Stomach (tissue), 9 donors: ENCODE results near the gene KCNK5. TPM values are rescaled to one million over a fixed set of nuclear protein-coding genes. Genes with fewer than 3 reads are reported as not detected.

ENCODE experiments used
- DNase-seq, 2 donors: peaks; one replicate each; pipeline versions ENCODE4 v3.0.0 to v3.0.0-alpha.2; 2013 to 2019
- H3K27ac ChIP-seq, 5 donors: fragments of 200-600 bp in 4 of 5; sonication (generic) in 4 of 5; one replicate each; pipeline ENCODE4 v1.5.1; 2013 to 2019; ENCODE audit warnings: mild to moderate bottlenecking in 1 of 5, moderate library complexity in 1 of 5
- H3K27me3 ChIP-seq, 3 donors: fragments of 200-600 bp; sonication (generic); one replicate each; pipeline ENCODE4 v1.5.1; 2017 to 2019; ENCODE audit warnings: mixed run types in 1 of 3
- H3K36me3 ChIP-seq, 4 donors: fragments of 200-600 bp; sonication (generic); 1 replicate in 3 of 4; 2 replicates in 1 of 4; pipeline ENCODE4 v1.5.1; 2016 to 2019
- H3K4me1 ChIP-seq, 4 donors: fragments of 200-600 bp; sonication (generic); one replicate each; pipeline ENCODE4 v1.5.1; 2016 to 2019
- H3K4me3 ChIP-seq, 4 donors: fragments of 200-600 bp; sonication (generic) in 3 of 4; one replicate each; pipeline ENCODE4 v1.5.1; 2016 to 2019; ENCODE audit warnings: mild to moderate bottlenecking in 1 of 4
- H3K9me3 ChIP-seq, 4 donors: fragments of 200-600 bp; sonication (generic); one replicate each; pipeline ENCODE4 v1.5.1; 2016 to 2019
- CTCF ChIP-seq, 7 experiments: fragments of 450-650 bp in 4 of 7; fragments of 200-600 bp in 3 of 7; sonication (generic) in 3 of 7; IDR thresholded peaks; one replicate each; pipeline ENCODE4 v1.5.1; 2016 to 2019; ENCODE audit warnings: antibody characterized with exemption in 7 of 7, control low read depth in 2 of 7, mild to moderate bottlenecking in 1 of 7
- EP300 ChIP-seq: sonication (generic); formaldehyde crosslinking; IDR thresholded peaks from one replicate; pipeline ENCODE4 v1.6.1; 2017; ENCODE audit warnings: antibody characterized with exemption
- POLR2A ChIP-seq, 4 donors: fragments of 450-650 bp; IDR thresholded peaks; one replicate each; pipeline ENCODE4 v1.6.1; 2016; ENCODE audit warnings: antibody characterized with exemption in 4 of 4, control low read depth in 2 of 4, mild to moderate bottlenecking in 1 of 4, moderate library complexity in 1 of 4
- POLR2AphosphoS5 ChIP-seq, 3 donors: sonication (generic); formaldehyde crosslinking; IDR thresholded peaks; one replicate each; pipeline ENCODE4 v1.6.1; 2016; ENCODE audit warnings: antibody characterized with exemption in 3 of 3
- WGBS, 5 donors: extraction: QIAGEN DNeasy Blood & Tissue Kit in 3 of 5; methylation state at CpG; one replicate each; pipeline versions ENCODE4 v1.1.5 to v1.1.7; 2013 to 2018; 5-methylcytosine and 5-hydroxymethylcytosine counted together
- intact Hi-C: fragments of 100-400 bp; cut with DNase I; formaldehyde crosslinking; loops from one replicate; pipeline ENCODE4 v1.15.1; 2023; ENCODE audit warnings: low total_unique reads
- polyA plus RNA-seq, 3 donors: library from polyadenylated mRNA; stranded (reverse); fragments of 200-250 nt; gene quantifications; one replicate each; pipeline ENCODE4 v1.2.3, GENCODE V29; 2013
- total RNA-seq, 5 donors: library from RNA; depleted of rRNA; stranded (reverse); fragments of >200 nt; gene quantifications; one replicate each; pipeline versions ENCODE4 v1.1.0 to v1.2.3, GENCODE V29; 2014 to 2016
- donor health status: healthy with polysubstance abuse.
- donor health status: Bipolar disorder and iron deficiency.
- donor health status: healthy.

Gene KCNK5
- total and polyA plus RNA-seq, 8 donors, result 4.9 to 30.7 (median 10.3) TPM

DNA sequence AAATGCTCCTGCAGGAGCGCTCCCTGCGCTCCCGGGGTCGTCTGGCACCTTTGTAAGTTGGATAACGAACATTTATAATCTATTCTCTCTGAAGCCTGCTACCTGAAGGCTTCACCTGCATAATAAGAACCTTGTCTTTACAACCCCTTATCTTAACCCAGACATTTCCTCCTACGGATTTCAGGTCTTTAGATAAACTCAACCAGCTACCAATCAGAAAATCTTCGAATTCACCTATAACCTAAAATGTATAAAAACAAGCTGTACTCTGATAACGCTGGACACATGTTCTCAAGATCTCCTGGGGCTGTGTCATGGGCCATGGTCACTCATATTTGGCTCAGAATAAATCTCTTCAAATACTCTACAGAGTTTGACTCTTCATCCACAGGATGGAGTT is 4.1 kb upstream of the KCNK5 start:
- Histone ChIP-seq H3K27ac (no peak overlapping the region), H3K27me3 (peaks cover 0 to 15% (median 10%) of the 10 kb centered on the region in 3 donors), H3K4me1 (peaks cover 12 to 17% (median 16%) of the 10 kb centered on the region in 4 donors), H3K36me3 (no peaks in the 10 kb centered on the region), H3K9me3 (no peaks in the 10 kb centered on the region), H3K4me3 (no peak overlapping the region)
- DNase-seq, result no peak
- no peak for TF ChIP-seq CTCF (IDR thresholded peaks at IDR 0.05)
- TF ChIP-seq EP300, result no peak
- no peak for TF ChIP-seq POLR2AphosphoS5 (IDR thresholded peaks at IDR 0.05)
- TF ChIP-seq POLR2A (IDR thresholded peaks at IDR 0.05), result no peak
- intact Hi-C loops, result no loop called here
- 64 to 81% (median 67%) methylated on average over 8 of the region's 8 CpGs for WGBS, 5 donors

DNA sequence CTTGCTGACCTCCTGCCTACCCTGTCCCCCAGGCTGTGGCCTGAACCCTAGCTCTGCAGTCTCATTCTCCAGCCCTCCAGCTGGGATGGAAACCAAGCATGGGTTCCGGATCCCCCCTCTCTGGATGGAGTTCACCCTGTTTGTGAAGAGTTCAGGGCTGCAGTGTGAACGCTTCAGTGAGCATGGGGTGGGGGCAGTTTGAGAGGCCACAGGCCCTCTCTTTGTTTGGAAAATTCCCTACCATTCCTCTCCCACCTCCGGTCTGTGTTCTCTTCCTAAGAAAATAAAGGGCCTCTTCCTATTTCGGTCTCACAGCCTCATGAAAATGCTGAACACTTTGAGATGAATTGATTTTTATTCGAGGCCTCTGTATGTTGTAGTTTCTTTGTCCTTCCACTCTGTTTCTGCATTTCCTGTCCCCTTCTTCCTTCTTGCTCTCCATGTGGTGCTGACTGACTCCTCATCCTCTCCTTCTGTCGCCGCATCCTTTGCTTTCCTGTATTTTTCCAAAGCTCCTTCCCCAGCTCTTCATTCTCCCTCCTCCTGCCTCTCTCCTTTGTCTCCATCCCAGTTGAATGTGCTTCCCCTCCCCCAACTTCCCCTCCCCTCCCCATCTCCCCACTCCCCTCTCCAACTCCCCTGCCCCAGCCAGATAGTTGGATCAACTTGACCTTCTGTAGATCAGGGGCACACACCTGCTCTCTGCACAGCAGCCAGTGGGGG is 2.4 kb upstream of the KCNK5 start:
- Histone ChIP-seq H3K27me3 (peaks cover 0 to 32% (median 15%) of the 10 kb centered on the region in 3 donors), H3K27ac (no peak overlapping the region), H3K4me1 (peaks cover 16 to 33% (median 20%) of the 10 kb centered on the region in 4 donors), H3K4me3 (no peak overlapping the region), H3K36me3 (no peaks in the 10 kb centered on the region), H3K9me3 (no peaks in the 10 kb centered on the region)
- 81 to 93% (median 88%) methylated on average over 7 of the region's 7 CpGs for WGBS, 5 donors
- DNase-seq, result no peak
- intact Hi-C loops, result no loop called here
- TF ChIP-seq POLR2A (IDR thresholded peaks at IDR 0.05), result no peak
- TF ChIP-seq POLR2AphosphoS5 (IDR thresholded peaks at IDR 0.05), result no peak
- TF ChIP-seq EP300, result no peak
- TF ChIP-seq CTCF (IDR thresholded peaks at IDR 0.05), result no peak

- H3K27me3 ChIP-seq, result peaks cover 0 to 39% (median 15%) of the 10 kb centered on the region in 3 donors
- no peak overlapping the region for H3K27ac ChIP-seq
- DNase-seq, result no peak
- H3K4me3 ChIP-seq, result no peak overlapping the region
- 66 to 92% (median 84%) methylated on average over 3 of the region's 3 CpGs for WGBS, 5 donors
- no peaks in the 10 kb centered on the region for H3K9me3 ChIP-seq
- H3K4me1 ChIP-seq, result peaks cover 20 to 43% (median 25%) of the 10 kb centered on the region in 4 donors
- TF ChIP-seq CTCF (IDR thresholded peaks at IDR 0.05) (no peak), EP300 (no peak), POLR2AphosphoS5 (IDR thresholded peaks at IDR 0.05) (no peak), POLR2A (IDR thresholded peaks at IDR 0.05) (no peak)
- intact Hi-C loops, result no loop called here
- no peaks in the 10 kb centered on the region for H3K36me3 ChIP-seq
These were observed 1.4 kb upstream of the KCNK5 start for GRCh38 chr6:39230654-39231035.

DNA sequence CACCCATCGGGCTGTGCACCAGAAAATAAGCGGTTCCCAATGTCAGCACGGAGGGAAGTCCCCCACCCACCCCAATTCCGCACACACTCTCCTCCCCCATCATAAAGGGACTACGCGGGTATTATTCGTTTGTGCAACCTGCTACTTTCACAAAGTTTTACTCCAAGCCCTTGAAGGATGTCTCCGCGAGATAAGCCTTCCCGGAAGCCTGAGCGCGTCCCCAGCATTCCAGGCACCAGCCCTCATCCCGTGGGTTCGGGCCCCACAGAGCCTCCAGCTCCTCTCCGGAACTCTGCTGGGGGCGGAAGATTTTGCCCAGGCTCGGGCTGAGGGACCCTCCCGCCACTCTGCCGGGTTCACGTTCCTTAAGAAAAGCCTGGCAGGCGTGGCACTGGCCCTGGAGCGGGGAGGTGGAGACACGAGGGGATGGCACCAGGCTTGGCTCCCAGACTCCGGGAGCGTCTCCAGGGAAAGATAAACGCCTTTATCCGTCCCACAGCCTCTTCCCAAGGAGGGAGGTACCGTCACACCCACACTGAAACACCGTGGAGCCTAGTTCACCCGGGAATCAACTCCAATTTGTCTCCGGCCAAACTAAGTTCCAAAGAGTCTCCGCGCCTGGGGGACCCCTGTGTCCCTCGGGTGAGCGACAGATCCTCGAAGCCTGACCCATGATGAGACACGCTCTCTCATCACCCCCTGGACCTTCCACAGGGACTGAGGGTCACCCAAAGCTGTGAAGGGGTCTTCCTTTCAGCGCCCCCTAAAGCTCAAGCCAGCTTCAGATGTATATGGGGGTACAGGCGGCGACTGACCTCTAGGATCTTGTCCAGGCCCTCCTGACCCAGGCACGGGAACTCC is 934 bp downstream of the KCNK5 start:
- H3K27ac ChIP-seq, result peak overlapping the region; percentile 62 to 84 (median 69)
- intact Hi-C loops, result no loop called here
- H3K4me3 ChIP-seq, result peak overlapping the region; percentile 46 to 78 (median 54)
- 5 to 27% (median 15%) methylated on average over 21 to 41 of the region's 41 CpGs for WGBS, 5 donors
- H3K9me3 ChIP-seq, result no peaks in the 10 kb centered on the region
- H3K36me3 ChIP-seq, result no peaks in the 10 kb centered on the region
- TF ChIP-seq POLR2A (IDR thresholded peaks at IDR 0.05) (no peak), EP300 (no peak), CTCF (IDR thresholded peaks at IDR 0.05) (no peak), POLR2AphosphoS5 (IDR thresholded peaks at IDR 0.05) (no peak)
- peak in 1 of 2 donors; percentile 48 for DNase-seq
- H3K4me1 ChIP-seq, result peaks cover 21 to 65% (median 39%) of the 10 kb centered on the region in 4 donors
- H3K27me3 ChIP-seq, result peaks cover 0 to 44% (median 15%) of the 10 kb centered on the region in 3 donors
